Astrocyte (in vitro differentiated cells and primary cell): ENCODE measurements around the gene USP25. TPM values are rescaled to one million over a fixed set of nuclear protein-coding genes. Genes with fewer than 3 reads are reported as not detected.

Source experiments
- DNase-seq: peaks from one replicate; pipeline ENCODE4 v3.0.0-alpha.2; 2010; ENCODE audit warnings: low read depth
- FAIRE-seq: peaks from 2 replicates; lab custom pipeline; 2011; peaks lifted over from hg19 to GRCh38; lab: Jason Lieb, UNC
- H2AFZ ChIP-seq: 2 replicates; pipeline ENCODE4 v1.6.0; 2012; ENCODE audit warnings: low read depth, low read length, inconsistent platforms
- H3K27ac ChIP-seq: 2 replicates; pipeline ENCODE4 v1.5.1; 2011; ENCODE audit warnings: low read depth, low read length, inconsistent platforms
- H3K27me3 ChIP-seq: 2 replicates; pipeline ENCODE4 v1.6.0; 2011; ENCODE audit warnings: low read length, inconsistent platforms; ENCODE audit not compliant: insufficient read depth
- H3K36me3 ChIP-seq: 2 replicates; pipeline ENCODE4 v1.5.1; 2011; ENCODE audit warnings: low read length, inconsistent platforms; ENCODE audit not compliant: insufficient read depth
- H3K4me1 ChIP-seq: 2 replicates; pipeline ENCODE4 v1.5.1; 2011; ENCODE audit warnings: low read length, inconsistent platforms; ENCODE audit not compliant: insufficient read depth
- H3K4me2 ChIP-seq: 2 replicates; pipeline ENCODE4 v1.6.0; 2012; ENCODE audit warnings: low read length, inconsistent platforms
- H3K4me3 ChIP-seq: 2 replicates; pipeline ENCODE4 v1.5.1; 2011; ENCODE audit warnings: low read depth, mild to moderate bottlenecking, low read length, inconsistent platforms; ENCODE audit not compliant: insufficient read depth
- H3K79me2 ChIP-seq: 2 replicates; pipeline ENCODE4 v1.6.0; 2012; ENCODE audit warnings: mild to moderate bottlenecking, low read length, inconsistent platforms; ENCODE audit not compliant: insufficient read depth
- H3K9ac ChIP-seq: 2 replicates; pipeline ENCODE4 v1.6.0; 2012; ENCODE audit warnings: mild to moderate bottlenecking, low read length, inconsistent platforms
- H3K9me3 ChIP-seq: 2 replicates; pipeline ENCODE4 v1.5.1; 2012; ENCODE audit warnings: low read depth, mild to moderate bottlenecking, low read length, inconsistent platforms; ENCODE audit not compliant: insufficient read depth
- H4K20me1 ChIP-seq: 2 replicates; pipeline ENCODE4 v1.6.0; 2012; ENCODE audit warnings: low read length, inconsistent platforms; ENCODE audit not compliant: insufficient read depth
- H3K27ac Mint-ChIP-seq: one replicate; pipeline ENCODE4 v1.8.0; 2021; ENCODE audit warnings: mild to moderate bottlenecking, mixed read lengths; ENCODE audit not compliant: unreplicated experiment
- H3K27me3 Mint-ChIP-seq: one replicate; pipeline ENCODE4 v1.8.0; 2021; ENCODE audit warnings: low read depth, mixed read lengths; ENCODE audit not compliant: unreplicated experiment
- H3K36me3 Mint-ChIP-seq: one replicate; pipeline ENCODE4 v1.8.0; 2021; ENCODE audit warnings: low read depth, mixed read lengths; ENCODE audit not compliant: unreplicated experiment
- H3K4me1 Mint-ChIP-seq: one replicate; pipeline ENCODE4 v1.8.0; 2021; ENCODE audit warnings: low read depth, mixed read lengths; ENCODE audit not compliant: unreplicated experiment
- H3K4me3 Mint-ChIP-seq: one replicate; pipeline ENCODE4 v1.8.0; 2021; ENCODE audit warnings: mild to moderate bottlenecking, moderate library complexity, mixed read lengths; ENCODE audit not compliant: unreplicated experiment
- H3K9me3 Mint-ChIP-seq: one replicate; pipeline ENCODE4 v1.8.0; 2021; ENCODE audit warnings: mild to moderate bottlenecking, mixed read lengths; ENCODE audit not compliant: unreplicated experiment
- EZH2 ChIP-seq: IDR thresholded peaks from 2 replicates; pipeline ENCODE4 v1.6.1; 2012; ENCODE audit warnings: mild to moderate bottlenecking, low read length, inconsistent platforms; ENCODE audit not compliant: insufficient read depth
- total RNA-seq: library from RNA; stranded (reverse); gene quantifications from 2 replicates; pipeline ENCODE4 v1.2.1, GENCODE V29; 2021
- TF ChIP-seq, protein P1 (sequence below): IDR thresholded peaks from 2 replicates; pipeline ENCODE4 v1.5.1; 2011; ENCODE audit warnings: low read depth, mild to moderate bottlenecking, inconsistent platforms, low read length, moderate library complexity; ENCODE audit not compliant: insufficient read depth

The USP25 gene
- total RNA-seq, 1 donor from 2014 or later, result 49.5 TPM

DNA sequence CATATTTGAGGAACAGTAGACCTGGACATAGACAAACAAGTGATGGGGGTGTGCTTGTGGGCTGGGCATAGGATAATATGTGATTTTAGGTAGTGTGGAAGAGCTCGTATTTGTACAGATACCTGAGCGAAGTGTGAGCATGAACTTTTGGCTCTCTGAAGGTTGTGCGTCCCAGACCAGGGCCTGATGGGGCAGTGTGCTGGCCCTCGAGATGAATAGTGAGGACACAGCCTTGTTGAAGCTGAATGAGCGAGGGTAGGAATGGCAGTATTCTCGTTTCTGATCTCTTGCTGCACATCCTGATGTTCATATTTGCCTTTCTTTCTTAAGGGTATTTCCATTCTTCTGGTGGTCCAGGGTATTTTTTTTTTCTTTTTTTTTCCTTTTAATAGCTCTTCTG lies 41.5 kb downstream of the USP25 start:
- H3K9ac ChIP-seq, result no peak overlapping the region
- H3K4me2 ChIP-seq, result no peak overlapping the region
- Mint-ChIP-seq H3K9me3 (no peaks in the 10 kb centered on the region), H3K36me3 (no peaks in the 10 kb centered on the region), H3K4me3 (no peak overlapping the region), H3K4me1 (peaks cover 26% of the 10 kb centered on the region), H3K27me3 (no peaks in the 10 kb centered on the region), H3K27ac (no peak overlapping the region)
- no peaks in the 10 kb centered on the region for H3K27me3 ChIP-seq
- peaks cover 23% of the 10 kb centered on the region for H3K79me2 ChIP-seq
- TF ChIP-seq EZH2, result no peak
- TF ChIP-seq, protein P1, sequence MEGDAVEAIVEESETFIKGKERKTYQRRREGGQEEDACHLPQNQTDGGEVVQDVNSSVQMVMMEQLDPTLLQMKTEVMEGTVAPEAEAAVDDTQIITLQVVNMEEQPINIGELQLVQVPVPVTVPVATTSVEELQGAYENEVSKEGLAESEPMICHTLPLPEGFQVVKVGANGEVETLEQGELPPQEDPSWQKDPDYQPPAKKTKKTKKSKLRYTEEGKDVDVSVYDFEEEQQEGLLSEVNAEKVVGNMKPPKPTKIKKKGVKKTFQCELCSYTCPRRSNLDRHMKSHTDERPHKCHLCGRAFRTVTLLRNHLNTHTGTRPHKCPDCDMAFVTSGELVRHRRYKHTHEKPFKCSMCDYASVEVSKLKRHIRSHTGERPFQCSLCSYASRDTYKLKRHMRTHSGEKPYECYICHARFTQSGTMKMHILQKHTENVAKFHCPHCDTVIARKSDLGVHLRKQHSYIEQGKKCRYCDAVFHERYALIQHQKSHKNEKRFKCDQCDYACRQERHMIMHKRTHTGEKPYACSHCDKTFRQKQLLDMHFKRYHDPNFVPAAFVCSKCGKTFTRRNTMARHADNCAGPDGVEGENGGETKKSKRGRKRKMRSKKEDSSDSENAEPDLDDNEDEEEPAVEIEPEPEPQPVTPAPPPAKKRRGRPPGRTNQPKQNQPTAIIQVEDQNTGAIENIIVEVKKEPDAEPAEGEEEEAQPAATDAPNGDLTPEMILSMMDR, result no peak
- H3K36me3 ChIP-seq, result no peaks in the 10 kb centered on the region
- no peak for FAIRE-seq
- H3K4me1 ChIP-seq, result no peaks in the 10 kb centered on the region
- no peak for DNase-seq
- no peaks in the 10 kb centered on the region for H3K9me3 ChIP-seq
- H2AFZ ChIP-seq, result no peak overlapping the region
- H4K20me1 ChIP-seq, result peaks cover 6% of the 10 kb centered on the region
- H3K4me3 ChIP-seq, result no peak overlapping the region
- H3K27ac ChIP-seq, result no peak overlapping the region

- no peak overlapping the region for H3K4me3 ChIP-seq
- TF ChIP-seq EZH2, result no peak
- TF ChIP-seq, protein P1, result no peak
- H4K20me1 ChIP-seq, result peaks cover 6% of the 10 kb centered on the region
- DNase-seq (no peak), FAIRE-seq (no peak)
- no peak overlapping the region for H2AFZ ChIP-seq
- H3K4me1 ChIP-seq, result no peaks in the 10 kb centered on the region
- H3K27ac ChIP-seq, result no peak overlapping the region
- no peak overlapping the region for H3K9ac ChIP-seq
- no peaks in the 10 kb centered on the region for H3K9me3 Mint-ChIP-seq
- no peaks in the 10 kb centered on the region for H3K36me3 ChIP-seq
- peaks cover 28% of the 10 kb centered on the region for H3K79me2 ChIP-seq
- no peak overlapping the region for H3K4me3 Mint-ChIP-seq
- H3K27ac Mint-ChIP-seq, result no peak overlapping the region
- no peak overlapping the region for H3K4me2 ChIP-seq
- H3K36me3 Mint-ChIP-seq, result no peaks in the 10 kb centered on the region
- H3K9me3 ChIP-seq, result no peaks in the 10 kb centered on the region
- no peaks in the 10 kb centered on the region for H3K27me3 ChIP-seq
- H3K27me3 Mint-ChIP-seq, result no peaks in the 10 kb centered on the region
- H3K4me1 Mint-ChIP-seq, result peaks cover 25% of the 10 kb centered on the region
Observed at GRCh38 chr21:15772654-15773053, 42.9 kb downstream of the USP25 start.

DNA sequence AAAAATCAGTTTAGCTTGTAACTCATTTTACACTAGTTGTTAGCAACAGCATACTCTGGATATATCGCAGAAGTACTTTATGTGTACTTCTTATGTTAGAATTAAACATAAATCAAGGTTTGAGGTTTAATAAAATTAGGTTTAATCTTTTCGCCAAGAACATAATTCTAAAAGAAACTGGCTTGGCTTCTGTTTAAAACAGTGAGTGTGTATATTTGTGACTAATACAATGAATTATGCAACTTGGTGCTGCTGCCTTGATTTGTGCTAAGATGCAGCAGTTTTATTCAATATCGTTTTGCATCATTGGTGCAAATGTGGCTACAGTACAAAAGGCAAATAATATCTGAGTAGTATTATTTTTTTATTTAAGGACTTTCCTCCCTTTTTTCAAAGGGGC lies 44.8 kb downstream of the USP25 start:
- no peaks in the 10 kb centered on the region for H3K4me1 ChIP-seq
- DNase-seq (peak; percentile 65), FAIRE-seq (no peak)
- H3K4me3 ChIP-seq, result no peak overlapping the region
- Mint-ChIP-seq H3K4me3 (no peak overlapping the region), H3K4me1 (peaks cover 17% of the 10 kb centered on the region), H3K27me3 (no peaks in the 10 kb centered on the region), H3K27ac (no peak overlapping the region), H3K9me3 (no peaks in the 10 kb centered on the region), H3K36me3 (no peaks in the 10 kb centered on the region)
- peaks cover 28% of the 10 kb centered on the region for H3K79me2 ChIP-seq
- no peak overlapping the region for H3K4me2 ChIP-seq
- no peak overlapping the region for H3K27ac ChIP-seq
- H3K27me3 ChIP-seq, result no peaks in the 10 kb centered on the region
- no peak overlapping the region for H3K9ac ChIP-seq
- no peak overlapping the region for H2AFZ ChIP-seq
- no peak for TF ChIP-seq EZH2
- TF ChIP-seq, protein P1, result no peak
- peaks cover 6% of the 10 kb centered on the region for H4K20me1 ChIP-seq
- H3K36me3 ChIP-seq, result no peaks in the 10 kb centered on the region
- H3K9me3 ChIP-seq, result no peaks in the 10 kb centered on the region
